ENCODE results near the gene ZNF692.

The ZNF692 gene

DNA sequence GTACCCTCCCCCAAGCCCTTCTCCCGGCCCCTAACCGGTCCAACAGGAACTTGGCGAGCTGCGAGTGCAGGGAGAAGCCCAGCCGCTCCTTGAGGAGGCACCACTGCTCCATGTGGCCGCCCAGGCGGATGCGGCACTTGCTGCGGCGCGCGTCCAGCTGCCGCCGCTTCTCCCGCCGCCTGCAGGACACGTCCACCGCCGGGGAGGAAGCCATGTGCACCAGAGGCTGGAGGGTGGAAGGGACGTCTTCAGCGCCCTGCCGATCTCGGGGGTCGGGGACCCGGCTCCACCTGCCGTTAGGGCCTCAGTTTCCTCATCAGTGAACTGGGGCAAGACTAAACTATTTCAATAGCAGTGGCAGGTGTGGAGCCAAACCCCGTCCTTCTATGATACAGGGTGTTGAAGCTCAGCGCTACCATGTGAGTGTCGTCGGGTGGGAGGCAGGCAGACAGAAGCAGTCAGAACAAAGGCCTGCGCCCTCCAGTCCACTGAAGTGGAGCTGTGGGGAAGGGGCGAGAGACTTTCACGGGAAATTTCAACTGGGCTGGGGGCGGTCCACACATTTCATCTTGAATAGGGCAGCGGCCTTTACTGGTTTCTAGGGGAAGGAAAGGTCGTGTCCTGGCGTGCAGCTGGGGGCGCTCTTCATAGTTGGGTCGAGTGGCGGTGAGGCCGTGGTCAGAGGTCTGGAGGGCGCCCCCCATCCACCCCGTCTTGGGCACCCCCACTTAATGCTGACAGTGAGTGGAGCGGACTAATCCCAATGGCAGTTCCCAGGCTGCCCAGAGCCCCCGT lies 592 bp downstream of the ZNF692 start:
- H3K4me1 ChIP-seq: no peaks in the 10 kb centered on the region
- no peaks in the 10 kb centered on the region for H3K9me3 ChIP-seq
- TF ChIP-seq, protein P1, sequence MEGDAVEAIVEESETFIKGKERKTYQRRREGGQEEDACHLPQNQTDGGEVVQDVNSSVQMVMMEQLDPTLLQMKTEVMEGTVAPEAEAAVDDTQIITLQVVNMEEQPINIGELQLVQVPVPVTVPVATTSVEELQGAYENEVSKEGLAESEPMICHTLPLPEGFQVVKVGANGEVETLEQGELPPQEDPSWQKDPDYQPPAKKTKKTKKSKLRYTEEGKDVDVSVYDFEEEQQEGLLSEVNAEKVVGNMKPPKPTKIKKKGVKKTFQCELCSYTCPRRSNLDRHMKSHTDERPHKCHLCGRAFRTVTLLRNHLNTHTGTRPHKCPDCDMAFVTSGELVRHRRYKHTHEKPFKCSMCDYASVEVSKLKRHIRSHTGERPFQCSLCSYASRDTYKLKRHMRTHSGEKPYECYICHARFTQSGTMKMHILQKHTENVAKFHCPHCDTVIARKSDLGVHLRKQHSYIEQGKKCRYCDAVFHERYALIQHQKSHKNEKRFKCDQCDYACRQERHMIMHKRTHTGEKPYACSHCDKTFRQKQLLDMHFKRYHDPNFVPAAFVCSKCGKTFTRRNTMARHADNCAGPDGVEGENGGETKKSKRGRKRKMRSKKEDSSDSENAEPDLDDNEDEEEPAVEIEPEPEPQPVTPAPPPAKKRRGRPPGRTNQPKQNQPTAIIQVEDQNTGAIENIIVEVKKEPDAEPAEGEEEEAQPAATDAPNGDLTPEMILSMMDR (IDR thresholded peaks at IDR 0.05; ENCODE audit: low read depth, low read length): peak; percentile 60
- peaks cover 13% of the 10 kb centered on the region for H3K36me3 ChIP-seq
- H3K4me3 ChIP-seq (ENCODE audit: low read depth, low read length): peak overlapping the region; percentile 87
- DNase-seq: peak; percentile 68
- H3K27me3 ChIP-seq: no peaks in the 10 kb centered on the region

DNA sequence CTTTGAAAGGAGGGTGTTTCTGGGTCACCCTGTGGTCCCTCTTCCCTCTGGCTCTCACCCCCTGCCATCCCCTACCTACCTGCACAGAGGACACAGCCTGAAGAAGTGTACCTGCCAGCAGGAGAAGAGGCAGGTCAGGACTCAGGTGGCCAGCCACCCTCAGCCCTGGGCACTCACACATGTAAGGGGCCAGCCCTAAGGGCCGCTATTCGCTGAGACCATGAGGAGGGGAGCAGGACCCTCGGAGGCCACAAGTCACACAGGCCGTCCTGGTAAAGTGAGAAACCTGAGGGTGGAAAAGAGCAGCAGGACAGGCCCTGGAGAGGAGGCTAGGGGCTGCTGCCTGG lies 1.2 kb downstream of the ZNF692 start:
- no peaks in the 10 kb centered on the region for H3K9me3 ChIP-seq
- H3K36me3 ChIP-seq: peaks cover 15% of the 10 kb centered on the region
- DNase-seq: no peak
- H3K27me3 ChIP-seq: no peaks in the 10 kb centered on the region
- H3K4me1 ChIP-seq: no peaks in the 10 kb centered on the region
- TF ChIP-seq, protein P1 (IDR thresholded peaks at IDR 0.05; ENCODE audit: low read depth, low read length): no peak
- H3K4me3 ChIP-seq (ENCODE audit: low read depth, low read length): peak overlapping the region; percentile 87

GRCh38 chr1:248857201-248857600 lies 1.7 kb downstream of the ZNF692 start:
- DNase-seq: no peak
- Histone ChIP-seq H3K27me3 (no peaks in the 10 kb centered on the region), H3K4me3 (ENCODE audit: low read depth, low read length) (peak overlapping the region; percentile 87), H3K9me3 (no peaks in the 10 kb centered on the region), H3K4me1 (no peaks in the 10 kb centered on the region), H3K36me3 (peaks cover 18% of the 10 kb centered on the region)
- TF ChIP-seq, protein P1 (IDR thresholded peaks at IDR 0.05; ENCODE audit: low read depth, low read length): no peak

- no peaks in the 10 kb centered on the region for H3K9me3 ChIP-seq
- peaks cover 25% of the 10 kb centered on the region for H3K36me3 ChIP-seq
- no peaks in the 10 kb centered on the region for H3K4me1 ChIP-seq
- no peak overlapping the region for H3K4me3 ChIP-seq (ENCODE audit: low read depth, low read length)
- TF ChIP-seq, protein P1 (IDR thresholded peaks at IDR 0.05; ENCODE audit: low read depth, low read length): no peak
- DNase-seq: no peak
- H3K27me3 ChIP-seq: no peaks in the 10 kb centered on the region
These were observed 2.7 kb downstream of the ZNF692 start for GRCh38 chr1:248856176-248856575.

DNA sequence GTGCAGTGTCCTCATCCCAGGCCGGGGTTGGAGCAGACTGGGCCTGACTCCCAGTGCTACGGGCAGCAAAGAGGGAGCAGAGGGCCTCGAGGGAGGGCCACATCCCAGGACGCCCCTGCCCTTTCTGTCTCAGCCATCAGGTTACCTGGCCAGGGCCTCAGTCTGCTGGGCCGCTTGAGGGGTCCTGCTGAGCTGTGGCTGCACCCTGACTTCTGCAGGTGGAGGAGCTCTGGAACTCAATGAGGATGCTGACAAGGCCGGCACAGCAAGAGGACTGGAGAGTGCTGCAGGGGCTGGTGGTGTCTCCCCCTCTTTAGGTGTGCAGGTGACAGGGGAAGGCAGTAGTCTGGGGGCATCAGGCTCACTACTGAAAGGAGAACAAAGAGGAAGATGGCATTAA lies 3.3 kb downstream of the ZNF692 start:
- no peak for DNase-seq
- TF ChIP-seq, protein P1 (IDR thresholded peaks at IDR 0.05; ENCODE audit: low read depth, low read length): no peak
- Histone ChIP-seq H3K9me3 (no peaks in the 10 kb centered on the region), H3K27me3 (no peaks in the 10 kb centered on the region), H3K4me1 (no peaks in the 10 kb centered on the region), H3K36me3 (peaks cover 29% of the 10 kb centered on the region), H3K4me3 (ENCODE audit: low read depth, low read length) (no peak overlapping the region)

DNA sequence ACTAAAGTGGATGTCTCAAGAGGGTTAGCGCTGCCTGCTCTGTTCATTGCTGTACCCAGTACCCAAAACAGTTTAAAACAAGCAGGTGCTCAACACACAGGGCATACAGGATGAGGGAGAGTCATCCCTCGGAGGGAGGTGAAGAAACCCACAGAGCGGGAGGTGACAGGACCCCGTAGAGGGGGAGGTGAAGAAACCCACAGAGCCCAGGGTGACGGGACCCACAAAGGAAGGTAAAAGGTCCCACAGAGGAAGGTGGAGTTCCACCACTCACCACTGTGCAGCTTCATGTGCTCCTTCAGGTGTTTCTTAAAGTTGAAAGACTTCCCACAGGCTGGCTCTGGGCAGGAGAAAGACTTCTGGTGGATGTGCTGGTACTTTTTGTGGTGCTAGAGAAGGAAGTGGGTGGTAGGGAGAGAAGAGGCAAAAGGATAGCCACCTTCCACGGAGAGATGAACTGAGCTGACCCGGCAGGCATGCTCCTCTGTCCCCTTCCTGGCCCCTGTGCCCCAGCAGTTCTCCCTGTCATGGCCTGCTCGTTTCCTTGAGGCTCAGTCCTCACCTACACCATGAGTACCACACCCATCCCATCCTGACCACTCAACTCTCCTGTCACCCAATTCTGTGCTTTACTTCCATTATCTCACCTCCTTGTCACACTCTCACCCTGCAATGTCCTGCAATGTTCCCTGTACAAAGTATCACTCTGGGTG lies 5.1 kb downstream of the ZNF692 start:
- TF ChIP-seq, protein P1 (IDR thresholded peaks at IDR 0.05; ENCODE audit: low read depth, low read length): no peak
- no peak for DNase-seq
- no peaks in the 10 kb centered on the region for H3K27me3 ChIP-seq
- H3K36me3 ChIP-seq: peaks cover 45% of the 10 kb centered on the region
- H3K4me1 ChIP-seq: no peaks in the 10 kb centered on the region
- no peaks in the 10 kb centered on the region for H3K9me3 ChIP-seq
- no peak overlapping the region for H3K4me3 ChIP-seq (ENCODE audit: low read depth, low read length)

Data from BE2C (cell line).